GM18873 (cell line): ENCODE results near the gene TREX2.

Source experiments
- ATAC-seq: cut with Tn5 transposase; IDR thresholded peaks from one replicate; pipeline ENCODE4 v1.9.1; 2021; ENCODE audit warnings: mild to moderate bottlenecking, moderate library complexity, moderate number of reproducible peaks; ENCODE audit not compliant: unreplicated experiment, low FRiP score

TREX2 gene

DNA sequence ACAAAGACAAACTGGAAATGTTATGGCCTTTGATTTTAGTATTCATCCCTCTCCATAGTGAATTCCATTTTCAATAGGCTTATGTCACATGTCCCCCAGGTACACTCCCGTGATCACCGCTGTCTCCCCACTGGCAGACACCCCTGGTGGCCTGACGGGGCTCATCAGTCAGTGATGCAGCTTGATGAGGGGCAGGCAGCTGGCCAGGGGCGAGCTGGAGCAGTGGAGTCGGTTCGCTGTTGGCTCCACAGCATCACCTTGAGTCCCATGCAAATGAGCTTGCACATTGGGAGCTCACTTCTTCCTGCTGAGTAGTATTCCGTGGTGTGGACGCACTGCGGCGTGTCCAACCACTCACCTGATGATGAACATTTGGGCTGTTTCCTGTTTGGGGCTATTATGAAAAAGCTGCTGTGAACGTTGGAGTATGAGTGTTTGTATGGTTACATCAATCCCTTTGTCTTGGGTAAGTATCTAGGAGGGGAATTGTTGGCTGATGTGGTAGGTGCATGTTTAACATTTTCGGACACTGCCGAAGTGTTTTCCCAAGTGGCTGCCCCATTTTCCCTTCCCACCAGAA lies 5.2 kb downstream of the TREX2 start:
- ATAC-seq = no peak

DNA sequence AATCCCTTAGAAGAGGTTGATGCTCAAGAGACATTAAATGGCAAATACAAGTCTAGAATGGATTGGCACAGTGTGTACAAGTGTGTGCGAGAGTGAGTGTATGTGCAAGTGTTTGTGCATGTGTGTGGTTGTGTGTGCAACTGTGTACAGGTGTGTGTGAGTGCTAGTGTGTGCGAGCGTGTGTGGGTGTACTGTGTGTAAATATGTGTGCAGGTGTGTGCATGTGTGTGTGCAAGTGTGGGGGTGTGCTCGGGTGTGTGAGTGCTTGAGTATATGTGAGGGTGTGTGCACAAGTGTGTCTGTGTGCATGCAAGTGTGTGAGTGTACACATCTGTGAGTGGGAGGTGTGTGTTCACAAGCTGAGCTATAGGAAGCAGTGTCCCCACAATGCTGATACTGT lies 5.9 kb downstream of the TREX2 start:
- no peak for ATAC-seq

DNA sequence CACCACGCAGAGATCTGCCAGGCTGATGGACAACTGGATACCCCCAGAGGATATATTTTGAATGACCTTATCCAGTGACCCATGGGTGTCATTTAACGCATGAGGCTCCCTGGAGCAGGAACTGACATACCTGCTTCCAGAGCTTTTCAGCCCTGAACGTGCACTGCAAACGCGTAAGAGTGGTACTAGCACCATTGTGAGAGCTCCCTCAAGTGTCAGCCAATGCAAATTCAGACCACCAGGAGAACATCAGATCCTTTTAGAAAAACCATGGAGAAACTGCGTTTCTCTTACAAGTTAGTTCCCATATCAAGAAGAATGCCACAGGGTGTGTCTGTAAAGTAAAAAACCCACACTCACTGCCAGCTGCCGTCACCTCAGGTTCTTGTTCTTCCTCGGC lies 7.3 kb downstream of the TREX2 start:
- ATAC-seq = no peak

DNA sequence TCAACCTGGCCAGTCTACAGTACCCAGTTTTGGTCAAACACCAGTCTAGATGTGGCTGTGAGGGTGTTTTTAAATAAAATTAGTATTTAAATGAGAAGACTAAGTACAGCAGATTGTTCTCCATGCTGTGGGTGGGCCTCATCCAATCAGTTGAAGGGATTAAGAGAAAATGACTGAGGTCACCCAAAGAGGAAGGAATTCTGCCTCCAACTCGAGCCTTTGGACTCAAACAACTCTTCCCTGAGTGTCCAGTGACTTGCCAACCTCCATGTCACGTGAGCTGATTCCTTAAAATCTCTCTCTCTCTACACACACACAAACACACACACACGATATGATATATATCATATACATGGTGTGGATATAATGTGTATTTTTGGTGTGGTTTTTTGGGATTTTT lies 10.0 kb downstream of the TREX2 start:
- ATAC-seq = no peak

DNA sequence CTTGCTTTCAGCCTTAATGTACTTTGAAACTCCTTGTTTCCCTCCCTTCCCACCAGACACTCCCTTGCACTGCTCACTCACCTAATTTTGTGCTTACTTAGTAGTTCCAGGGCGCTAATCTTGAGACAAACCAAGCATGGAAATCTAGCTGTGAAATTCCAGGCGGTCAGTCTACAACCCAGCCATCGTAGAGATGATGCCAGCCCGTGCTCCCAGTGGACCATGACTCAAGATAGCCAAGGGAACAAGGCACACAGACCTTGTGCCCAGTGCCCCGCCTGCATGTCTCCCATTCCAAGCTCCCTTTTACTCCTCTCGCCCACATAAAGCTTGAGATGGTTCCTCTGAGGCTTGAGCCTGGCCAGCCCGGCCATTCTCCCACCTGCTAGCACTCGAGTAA lies 11.1 kb downstream of the TREX2 start:
- no peak for ATAC-seq

DNA sequence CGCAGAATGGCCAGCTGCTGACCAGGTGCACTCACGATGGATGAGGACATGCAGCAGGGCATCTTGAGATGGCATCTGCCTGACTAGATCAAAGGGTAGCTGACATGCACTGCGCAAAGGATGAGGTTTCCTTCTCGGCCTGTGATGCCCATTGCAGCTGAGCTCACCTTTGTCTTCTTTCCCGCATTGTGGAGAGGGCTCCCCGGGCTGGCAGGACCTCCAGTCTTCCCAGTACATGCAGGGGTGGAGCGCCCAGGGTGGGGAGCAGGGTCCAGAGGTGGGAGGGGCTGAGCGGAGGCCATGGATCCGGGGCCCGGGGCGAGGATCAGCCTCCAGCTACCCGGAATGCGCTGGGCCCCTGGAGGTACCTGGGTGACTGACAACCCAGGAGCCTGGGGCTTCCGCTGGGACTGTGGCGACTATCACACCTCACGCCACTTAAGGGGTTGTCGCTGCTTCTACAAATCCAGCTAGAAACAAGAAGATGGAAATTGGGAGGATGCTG lies 12.0 kb downstream of the TREX2 start:
- ATAC-seq = no peak

DNA sequence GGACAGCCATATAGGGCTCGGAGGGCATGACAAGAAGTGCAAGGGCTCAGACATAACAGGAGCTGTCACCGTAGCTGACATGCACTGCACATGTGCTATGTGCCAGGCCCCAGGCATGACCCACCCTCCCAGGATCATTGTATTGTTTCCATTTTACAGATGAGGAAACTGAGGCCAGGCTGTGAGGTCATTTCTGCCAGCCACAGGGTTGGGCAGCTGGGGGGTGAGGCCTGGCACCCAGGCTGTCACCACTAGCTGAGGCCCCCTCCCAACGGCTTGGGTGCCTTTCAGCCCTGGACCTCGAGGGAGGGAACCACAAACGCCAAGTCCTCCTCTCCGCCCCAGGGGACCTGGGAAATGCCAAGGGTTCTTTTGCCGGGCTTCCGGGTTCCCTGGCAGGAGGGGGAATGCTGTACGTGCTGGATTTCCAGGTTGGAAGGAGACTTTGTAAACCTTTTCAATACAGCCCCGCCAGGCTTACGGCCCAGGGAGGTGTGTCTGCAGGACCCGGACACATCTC lies 12.6 kb downstream of the TREX2 start:
- no peak for ATAC-seq

DNA sequence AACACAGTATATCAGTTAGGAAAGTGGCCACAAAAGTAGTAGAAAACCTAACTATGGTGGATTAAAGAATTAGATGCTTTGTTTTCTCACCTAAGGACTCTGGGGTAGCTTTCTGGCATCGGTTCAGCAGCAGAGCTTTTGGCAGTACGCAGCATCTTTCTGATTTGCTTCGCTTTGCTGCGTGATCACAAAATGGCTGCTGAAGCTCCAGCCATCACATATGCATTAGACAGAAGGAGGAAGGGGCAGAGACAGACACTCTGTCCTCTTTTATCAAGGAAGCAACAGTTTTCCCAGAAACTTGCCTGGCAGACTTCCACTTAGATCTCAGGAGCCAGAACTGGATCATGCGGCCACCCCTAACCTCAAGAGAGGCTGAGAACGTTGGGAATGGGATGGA lies 15.1 kb downstream of the TREX2 start:
- no peak for ATAC-seq

DNA sequence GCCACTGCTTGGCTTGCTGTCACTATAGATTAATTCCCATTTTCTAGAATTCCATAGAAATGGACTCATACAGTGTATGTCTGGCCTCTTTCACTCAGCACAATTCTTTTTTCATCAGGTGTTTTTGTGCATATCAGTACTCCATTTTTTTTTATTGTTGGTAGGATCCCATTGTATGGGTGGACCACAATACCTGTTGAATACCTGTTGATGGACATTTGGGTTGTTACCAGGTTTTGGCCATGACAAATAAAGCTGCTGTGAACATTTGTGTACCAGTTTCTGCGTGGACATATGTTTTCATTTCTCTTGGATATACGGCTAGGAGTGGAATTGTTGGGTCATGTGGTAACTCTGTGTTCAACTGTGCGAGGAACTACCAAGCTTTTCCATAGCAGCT lies 19.7 kb downstream of the TREX2 start:
- no peak for ATAC-seq

DNA sequence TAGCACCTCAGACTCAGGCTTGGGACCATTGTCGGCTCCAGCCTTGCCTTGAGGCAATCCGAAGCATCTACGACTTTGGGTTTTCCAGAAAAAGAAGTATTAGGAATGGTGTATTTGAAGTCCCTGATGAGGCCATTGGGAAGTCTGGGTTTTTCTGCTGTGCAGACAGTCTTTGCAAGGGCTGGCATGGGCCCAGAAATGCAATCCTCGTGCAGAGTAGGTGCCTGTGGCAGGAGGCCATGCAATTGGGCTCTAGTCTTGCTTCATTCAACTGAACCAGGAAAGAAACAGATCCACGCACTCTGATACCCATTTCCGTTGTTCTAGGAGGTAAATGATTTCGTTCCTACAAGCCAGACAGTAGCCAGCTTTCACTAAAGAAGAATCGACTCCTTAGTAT lies 22.2 kb downstream of the TREX2 start:
- no peak for ATAC-seq

DNA sequence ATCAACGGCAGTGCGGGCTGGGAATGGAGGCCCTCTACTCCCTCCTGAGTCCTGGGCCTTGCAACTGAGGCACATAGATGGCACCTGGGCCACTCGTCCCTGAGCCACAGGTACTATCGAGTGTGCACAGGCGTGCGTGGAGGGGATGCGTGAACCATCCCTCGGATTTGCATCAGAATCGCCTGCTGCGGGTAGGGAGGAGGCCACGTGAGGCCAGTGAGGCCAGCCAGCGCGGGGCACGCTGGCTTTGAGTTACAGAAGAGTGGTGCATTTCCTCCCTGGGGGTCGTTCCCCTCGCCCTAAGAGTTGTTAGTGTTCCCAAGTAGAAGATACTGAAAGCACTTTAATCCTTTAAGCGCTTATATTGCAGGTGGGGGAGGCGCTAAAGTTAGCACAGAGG lies 24.0 kb downstream of the TREX2 start:
- no peak for ATAC-seq

DNA sequence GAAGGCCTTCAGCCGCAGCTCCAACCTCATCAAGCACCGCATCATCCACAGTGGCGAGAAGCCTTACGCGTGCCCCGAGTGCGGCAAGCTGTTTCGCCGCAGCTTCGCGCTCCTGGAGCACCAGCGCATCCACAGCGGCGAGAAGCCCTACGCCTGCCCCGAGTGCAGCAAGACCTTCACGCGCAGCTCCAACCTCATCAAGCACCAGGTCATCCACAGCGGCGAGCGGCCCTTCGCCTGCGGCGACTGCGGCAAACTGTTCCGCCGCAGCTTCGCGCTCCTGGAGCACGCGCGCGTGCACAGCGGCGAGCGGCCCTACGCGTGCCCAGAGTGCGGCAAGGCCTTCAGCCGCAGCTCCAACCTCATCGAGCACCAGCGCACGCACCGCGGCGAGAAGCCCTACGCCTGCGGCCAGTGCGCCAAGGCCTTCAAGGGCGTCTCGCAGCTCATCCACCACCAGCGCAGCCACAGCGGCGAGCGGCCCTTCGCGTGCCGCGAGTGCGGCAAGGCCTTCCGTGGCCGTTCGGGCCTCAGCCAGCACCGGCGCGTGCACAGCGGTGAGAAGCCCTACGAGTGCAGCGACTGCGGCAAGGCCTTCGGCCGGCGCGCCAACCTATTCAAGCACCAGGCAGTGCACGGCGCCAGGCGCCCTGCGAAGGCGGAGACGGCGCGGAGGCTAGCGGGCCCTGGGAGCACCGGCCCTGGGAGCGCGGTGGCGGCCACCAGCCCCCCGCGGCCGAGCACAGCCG lies 24.8 kb downstream of the TREX2 start:
- no peak for ATAC-seq

DNA sequence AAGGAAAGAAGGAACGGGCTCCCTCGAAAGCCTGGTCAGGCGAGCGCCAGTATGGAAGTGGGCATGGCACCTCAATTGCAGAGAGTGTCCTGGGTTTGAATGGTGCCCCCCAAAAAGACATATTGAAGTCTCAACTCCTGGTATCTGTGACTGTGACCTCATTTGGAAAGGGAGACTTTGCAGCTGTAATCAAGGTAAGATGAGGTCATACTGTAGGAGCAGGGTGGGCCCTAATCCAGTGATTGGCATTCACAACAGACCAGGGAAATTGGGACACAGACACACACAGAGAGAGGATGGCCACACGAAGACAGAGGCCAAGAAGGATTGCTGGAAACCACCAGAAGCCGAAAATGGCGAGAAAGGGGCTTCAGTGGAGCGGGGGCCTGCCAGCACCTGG lies 28.2 kb downstream of the TREX2 start:
- no peak for ATAC-seq

DNA sequence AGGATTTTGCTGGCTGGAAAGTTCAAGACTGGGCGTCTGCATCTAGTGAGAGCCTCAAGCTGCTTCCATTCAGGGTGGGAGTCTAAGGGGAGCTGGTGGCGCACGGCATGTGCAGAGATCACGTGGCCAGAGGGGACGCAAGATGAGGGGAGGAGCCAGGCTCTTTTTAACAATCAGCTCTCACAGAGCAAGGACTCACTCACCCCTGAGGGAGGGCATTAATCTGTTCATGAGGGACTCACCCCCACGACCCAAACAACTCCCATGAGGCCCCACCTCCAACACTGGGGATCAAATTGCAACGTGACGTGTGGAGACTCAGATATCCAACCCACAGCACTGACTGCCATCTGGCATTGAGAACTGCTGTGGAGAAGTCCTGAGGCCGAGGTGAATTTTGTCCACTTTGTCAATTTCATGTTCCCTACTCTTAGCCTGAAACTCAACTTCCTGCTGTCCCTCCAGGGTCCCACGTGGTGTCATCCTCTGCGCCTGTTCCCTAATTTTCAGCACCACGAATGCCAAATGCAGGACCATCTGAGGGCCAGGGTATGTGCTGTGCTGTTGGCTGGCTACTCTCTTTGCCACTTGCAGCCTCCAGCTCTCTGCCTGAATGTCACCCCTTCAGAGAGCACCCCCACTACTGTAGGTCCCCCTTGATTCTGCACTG lies 28.9 kb downstream of the TREX2 start:
- no peak for ATAC-seq

DNA sequence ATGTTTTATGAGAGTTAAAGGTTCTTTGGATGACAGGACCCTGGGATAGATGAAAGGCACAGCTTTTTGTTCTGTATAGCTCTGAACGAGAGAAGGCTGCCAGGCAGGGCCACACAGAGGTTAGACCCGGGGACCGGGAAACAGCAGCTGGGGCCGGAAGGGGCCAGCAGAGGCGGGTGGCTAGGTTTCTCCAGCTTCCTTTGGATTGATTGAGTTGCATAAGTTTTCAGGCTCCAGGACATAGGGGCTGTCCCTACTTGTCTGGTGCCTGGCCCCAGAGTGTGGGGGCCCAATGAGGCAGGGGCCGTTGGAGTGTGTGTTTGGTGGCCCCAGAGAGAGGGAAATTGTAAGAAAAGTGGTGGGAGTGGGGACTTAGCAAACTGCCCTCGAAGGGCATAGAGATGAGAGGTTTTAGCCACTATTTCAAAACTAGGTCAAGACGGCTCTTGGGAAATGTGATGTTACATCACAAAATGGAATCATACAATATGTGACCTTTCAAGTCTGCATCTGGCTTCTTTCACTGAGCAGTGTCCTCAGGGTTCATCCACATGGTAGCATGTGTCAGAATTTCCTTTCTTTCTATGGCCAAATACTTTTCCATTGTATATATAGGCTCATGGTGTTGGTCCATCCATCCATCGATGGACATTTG lies 30.9 kb downstream of the TREX2 start:
- ATAC-seq = no peak

DNA sequence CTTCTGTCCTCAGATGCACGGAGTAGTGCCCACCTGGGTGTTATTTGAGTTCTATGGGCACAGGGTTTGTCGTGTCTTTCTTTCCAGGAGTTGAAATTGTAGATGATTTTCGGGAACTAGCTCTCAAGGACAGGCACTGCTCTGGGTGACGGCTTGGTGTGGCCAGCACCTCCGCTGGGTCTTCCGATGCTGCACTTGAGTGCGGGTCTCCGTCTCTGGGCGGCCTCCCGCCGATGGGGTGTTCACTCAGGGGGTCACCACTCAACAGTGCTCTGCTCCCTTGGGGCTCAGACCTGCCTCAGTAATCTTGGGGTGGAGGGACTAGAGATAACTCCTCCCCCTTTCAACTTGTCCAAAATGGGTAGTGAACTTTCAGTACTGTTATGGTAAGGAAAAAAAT lies 32.1 kb downstream of the TREX2 start:
- no peak for ATAC-seq

DNA sequence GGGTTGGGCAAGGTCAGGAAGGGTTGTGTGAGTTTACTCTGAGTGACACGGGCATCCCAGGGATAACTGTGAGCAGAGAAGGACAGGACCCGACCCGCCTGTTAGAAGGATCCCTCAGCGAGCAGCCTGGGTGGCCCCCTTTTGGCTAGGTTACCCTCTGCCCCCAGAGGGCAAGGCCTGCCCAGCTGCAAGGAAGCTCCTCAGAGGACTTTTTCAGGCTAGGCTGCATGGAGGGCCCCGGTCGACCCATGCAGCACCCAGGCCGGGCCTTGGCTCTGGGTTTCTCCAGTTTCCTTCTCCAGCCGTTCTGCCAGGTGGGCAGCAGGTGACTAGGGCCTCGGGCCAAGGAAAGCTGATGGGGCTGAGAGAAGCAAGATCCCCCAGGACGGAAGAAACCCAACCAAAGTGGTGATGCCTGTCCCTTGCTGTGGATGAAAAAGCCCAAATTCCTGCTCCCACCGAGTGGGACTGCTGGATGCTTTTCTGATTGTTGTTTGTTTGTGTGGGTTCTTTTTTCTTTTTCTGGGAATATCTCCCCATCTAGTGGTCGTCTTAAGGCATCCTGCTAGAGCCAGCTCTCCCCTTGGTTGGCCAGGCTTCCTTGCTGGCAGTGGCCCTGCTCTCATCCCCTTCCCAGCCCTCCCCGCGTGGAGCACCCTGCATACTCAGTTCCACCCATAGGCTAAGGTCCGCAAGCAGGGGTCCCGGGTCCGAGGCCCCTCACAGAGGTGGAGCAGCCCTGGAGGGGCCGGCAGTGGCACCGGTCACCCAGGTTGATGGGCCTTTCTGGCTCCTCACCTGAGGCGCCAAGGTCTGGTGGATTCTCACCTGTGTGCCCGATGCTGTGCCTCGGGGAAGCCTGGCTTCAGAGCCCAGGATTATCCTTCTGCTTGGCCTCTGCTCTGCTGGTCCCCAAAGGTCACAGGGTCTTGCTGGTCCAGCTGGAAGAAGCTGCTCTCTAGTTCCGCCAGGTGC lies 32.8 kb downstream of the TREX2 start:
- no peak for ATAC-seq

DNA sequence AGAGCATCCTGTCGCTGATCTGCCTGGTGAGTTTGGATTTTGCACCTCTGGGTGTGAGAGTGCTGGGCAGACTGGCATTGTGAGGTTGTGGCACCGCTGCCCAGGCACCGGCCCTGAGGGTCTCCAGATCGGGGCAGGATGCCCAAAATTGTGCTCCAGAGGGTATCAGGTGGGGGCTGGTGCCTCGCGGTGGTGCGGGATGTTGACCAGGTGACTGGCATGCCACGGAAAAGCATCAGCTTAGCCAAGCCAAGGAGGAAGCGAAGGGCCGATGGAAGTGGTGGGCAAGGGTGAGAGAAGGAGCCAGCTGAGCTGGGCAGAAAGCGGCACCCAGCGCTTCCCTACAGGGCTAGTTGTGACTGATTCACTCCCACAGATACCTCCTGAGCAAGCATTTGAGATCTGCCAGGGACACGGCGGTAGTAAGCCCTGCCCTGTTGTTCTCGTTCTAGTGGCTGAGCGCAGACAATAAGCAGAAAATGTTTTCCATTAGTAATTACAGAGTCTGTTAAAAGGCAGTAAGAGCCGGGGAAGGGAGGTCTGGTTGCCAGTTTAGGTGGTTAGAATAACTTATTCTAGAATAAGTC lies 33.8 kb downstream of the TREX2 start:
- ATAC-seq = no peak

DNA sequence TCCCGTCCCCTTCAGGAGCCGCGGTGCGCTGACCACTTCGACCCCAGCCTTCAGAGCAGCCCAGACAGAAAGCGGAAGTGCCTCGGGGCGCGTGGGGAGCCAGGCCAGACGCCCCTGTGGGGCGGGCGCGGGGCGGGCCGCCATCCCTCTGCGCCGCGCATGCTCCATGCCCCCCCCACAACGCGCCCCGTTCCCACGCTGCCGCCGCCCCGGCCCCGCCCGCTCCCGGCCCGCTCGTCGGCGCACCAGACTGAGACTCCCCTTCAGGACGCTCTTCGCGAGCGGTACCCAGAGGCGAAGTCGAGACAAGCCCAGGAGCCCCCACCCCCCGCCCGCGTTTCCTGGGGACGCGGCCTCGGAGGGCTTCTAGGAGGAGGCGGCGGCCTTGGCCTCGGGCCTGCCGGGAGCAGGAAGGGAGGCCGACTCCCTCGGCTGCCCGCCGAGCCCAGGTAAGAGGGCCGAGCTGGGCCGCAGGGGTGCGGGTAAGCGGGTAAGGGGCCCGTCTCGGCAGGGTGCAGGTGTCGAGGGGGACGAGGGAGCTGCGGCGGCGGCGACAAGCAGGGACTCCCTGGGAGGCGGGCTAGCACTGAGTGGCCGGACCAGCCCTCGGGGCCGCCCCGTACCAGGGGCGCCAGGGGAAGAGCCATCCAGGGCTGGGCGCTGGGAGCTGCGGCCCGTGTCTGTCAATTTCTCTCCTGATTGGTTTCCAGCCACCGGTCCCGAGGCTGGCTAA lies 34.4 kb downstream of the TREX2 start, which contains the start of gene ZFP92:
Gene ZFP92, plus strand, starts transcription at position 218 of the 733 bp plus-strand sequence. CDS start 6,851 bp downstream, outside the sequence.
- ATAC-seq = no peak
